GM12874 (cell line): ENCODE measurements around the gene CYBB.

Experiments used
- TF ChIP-seq, protein P1 (sequence below): IDR thresholded peaks from 2 replicates; pipeline ENCODE4 v1.5.1; 2011; ENCODE audit warnings: low read depth, mild to moderate bottlenecking, control low read depth, low read length, moderate library complexity; ENCODE audit not compliant: insufficient read depth

Gene CYBB

DNA sequence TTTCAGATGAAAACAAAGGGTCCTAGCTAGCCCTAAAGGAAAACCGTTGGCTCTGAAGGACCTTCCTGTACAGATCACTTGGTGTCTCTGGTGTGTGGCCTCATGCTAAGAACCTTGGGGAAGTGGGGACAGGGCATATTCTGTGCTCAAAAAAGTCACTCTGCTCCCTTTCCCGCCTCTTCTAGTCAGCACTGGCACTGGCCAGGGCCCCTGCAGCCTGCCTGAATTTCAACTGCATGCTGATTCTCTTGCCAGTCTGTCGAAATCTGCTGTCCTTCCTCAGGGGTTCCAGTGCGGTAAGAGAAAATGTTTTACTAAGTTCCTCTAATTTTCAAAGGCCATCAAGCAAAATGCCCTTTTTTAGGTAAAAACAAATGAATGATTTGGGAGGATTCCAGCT is 3.4 kb downstream of the CYBB start:
- TF ChIP-seq, protein P1, sequence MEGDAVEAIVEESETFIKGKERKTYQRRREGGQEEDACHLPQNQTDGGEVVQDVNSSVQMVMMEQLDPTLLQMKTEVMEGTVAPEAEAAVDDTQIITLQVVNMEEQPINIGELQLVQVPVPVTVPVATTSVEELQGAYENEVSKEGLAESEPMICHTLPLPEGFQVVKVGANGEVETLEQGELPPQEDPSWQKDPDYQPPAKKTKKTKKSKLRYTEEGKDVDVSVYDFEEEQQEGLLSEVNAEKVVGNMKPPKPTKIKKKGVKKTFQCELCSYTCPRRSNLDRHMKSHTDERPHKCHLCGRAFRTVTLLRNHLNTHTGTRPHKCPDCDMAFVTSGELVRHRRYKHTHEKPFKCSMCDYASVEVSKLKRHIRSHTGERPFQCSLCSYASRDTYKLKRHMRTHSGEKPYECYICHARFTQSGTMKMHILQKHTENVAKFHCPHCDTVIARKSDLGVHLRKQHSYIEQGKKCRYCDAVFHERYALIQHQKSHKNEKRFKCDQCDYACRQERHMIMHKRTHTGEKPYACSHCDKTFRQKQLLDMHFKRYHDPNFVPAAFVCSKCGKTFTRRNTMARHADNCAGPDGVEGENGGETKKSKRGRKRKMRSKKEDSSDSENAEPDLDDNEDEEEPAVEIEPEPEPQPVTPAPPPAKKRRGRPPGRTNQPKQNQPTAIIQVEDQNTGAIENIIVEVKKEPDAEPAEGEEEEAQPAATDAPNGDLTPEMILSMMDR = no peak

- TF ChIP-seq, protein P1 = no peak
These were observed 5.7 kb downstream of the CYBB start for GRCh38 chrX:37785569-37785968.

DNA sequence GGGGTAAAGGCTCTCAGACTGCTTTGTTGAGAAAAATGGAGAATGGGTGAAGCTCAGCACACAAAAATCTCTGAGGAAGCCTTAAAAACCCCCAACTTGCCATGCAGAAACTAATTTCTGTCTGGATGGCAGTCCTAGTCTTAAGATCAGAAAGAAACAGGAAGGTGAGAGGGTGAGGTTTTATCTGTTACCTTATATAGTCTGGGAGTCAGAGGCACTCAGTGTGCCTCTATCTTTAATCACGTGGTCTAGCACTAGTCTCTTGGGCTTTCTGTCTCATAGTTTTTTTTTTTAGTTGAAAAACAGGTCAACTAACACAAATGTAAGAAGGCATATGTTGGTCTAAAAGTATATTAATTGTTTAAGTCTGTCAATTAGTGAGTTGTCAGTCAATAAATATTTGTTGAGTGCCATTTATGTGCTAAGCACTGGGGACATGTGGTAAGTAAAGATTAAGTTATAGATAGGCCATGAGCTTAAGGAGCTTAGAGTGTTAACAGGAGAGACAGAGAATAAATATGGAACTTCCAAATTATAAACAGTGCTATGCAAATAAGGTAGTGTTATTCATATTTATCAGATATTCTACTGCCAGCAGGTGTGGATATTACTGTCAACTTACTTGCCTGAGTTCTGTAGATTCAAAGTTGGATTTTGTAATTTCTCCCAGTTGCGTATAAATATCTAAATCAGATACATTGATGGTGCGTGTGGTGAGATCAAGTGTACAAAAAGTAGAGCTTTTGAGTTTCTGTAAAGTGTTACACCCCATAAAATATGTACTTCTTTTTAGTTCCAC is 7.0 kb downstream of the CYBB start:
- TF ChIP-seq, protein P1 = no peak

DNA sequence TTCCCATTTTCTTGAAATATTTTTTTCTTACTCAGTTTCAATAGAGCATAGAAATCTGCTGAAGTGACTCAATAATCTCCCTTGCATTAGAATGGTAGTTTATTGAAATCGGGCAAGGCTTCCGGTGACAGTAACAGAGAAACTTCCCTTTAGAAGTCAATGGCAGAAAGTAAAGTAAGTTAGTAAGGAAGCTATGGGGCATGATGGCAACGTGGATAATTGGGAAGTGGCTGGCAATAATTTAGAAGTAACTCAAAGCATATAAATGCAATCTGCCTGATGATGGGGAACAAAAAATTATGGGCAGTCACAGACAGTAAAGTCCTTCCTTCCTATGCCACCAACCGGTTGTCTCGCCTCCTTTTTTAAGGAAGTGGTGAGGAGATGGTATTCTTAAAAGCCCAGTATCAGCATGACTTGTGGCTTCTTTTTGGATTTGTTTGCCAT is 7.6 kb downstream of the CYBB start:
- TF ChIP-seq, protein P1 = no peak

GRCh38 chrX:37796310-37796709 is 16.5 kb downstream of the CYBB start:
- TF ChIP-seq, protein P1 = no peak

GRCh38 chrX:37796805-37797204 is 16.9 kb downstream of the CYBB start:
- TF ChIP-seq, protein P1 = no peak

DNA sequence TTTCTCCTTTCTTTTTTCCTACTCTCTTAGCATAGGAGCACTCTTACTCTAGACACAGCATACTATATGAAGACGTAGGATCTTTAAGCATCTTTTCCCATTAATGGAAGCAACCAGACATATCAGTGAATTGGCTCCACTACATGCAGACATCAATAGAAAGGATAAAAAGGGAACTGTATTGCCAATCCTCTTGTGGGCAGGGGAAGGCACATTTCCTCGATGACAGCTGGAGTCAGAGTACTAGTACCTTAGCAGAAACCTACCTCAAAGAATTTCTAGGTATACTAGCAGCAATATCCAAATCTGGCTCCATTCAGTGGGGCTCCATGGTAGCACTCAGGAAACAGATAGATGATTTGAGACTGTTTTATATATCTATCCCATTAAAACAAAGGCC is 20.1 kb downstream of the CYBB start:
- TF ChIP-seq, protein P1 = no peak
